ENCODE data around the gene MED28.
"Not testable (repeated sequence)": the region's sequence is repeated elsewhere in the genome, so short reads cannot be mapped to it uniquely, and the experiment has no call there.

MED28 gene, protein sequence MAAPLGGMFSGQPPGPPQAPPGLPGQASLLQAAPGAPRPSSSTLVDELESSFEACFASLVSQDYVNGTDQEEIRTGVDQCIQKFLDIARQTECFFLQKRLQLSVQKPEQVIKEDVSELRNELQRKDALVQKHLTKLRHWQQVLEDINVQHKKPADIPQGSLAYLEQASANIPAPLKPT

DNA sequence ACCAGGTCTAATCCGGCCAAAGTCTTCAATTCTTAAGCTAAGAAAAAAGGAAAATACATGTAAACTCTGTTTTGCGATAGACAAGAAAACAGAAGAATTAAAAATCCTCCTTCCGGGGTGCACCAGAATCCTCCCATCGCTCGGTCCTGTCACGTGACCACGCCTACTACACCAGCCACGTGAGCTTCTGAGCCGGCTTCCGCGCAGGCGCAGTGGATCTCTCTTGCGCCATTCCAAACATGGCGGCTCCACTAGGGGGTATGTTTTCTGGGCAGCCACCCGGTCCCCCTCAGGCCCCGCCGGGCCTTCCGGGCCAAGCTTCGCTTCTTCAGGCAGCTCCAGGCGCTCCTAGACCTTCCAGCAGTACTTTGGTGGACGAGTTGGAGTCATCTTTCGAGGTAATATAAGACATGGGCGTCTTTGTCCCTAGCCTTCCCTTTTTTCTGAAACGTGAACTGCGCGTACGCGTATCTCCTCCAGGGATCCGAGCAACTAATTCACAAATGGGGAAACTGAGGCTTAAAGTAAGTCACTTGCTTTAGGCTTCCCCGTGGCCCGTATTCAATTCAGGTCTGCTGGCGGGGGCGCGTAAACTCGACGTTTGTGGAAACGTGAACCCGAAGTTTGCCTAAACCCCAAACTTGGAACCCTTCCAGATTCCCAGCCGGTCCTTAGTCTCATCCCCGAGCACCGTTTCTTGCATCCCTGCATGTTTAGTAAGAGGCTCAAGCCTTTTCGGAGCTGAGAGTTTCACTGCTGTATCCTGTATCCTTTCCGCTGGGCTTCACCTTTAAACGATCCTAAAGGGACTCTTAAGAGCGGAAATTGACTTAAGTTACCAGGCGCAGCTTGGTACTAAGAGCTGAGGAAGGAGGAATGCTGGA lies at the start of gene MED28:
Gene MED28 (plus strand): TSS at position 226 of the 884 bp plus-strand sequence. CDS start 14 bp downstream, at position 240.
- peak; percentile 63 for FAIRE-seq

DNA sequence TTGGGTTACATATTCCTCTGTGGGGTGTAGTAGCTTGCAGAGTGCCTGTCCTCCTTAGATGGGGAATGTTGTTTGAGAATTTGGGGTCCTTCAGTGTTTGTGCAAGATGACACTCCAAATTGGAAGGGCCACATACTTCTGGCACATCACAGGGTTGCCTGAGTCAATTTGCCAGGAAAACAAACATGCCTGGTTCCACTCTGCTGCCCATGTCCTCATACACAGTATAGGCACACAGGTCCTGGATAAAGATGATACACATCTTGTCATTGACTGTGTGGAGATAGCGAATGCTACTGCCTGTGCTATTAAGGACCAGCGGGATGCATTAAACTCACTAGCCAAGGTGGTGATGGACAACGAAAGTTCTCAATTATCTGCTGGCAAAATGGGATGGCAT lies 48.6 kb upstream of the MED28 start:
- FAIRE-seq, result no peak

DNA sequence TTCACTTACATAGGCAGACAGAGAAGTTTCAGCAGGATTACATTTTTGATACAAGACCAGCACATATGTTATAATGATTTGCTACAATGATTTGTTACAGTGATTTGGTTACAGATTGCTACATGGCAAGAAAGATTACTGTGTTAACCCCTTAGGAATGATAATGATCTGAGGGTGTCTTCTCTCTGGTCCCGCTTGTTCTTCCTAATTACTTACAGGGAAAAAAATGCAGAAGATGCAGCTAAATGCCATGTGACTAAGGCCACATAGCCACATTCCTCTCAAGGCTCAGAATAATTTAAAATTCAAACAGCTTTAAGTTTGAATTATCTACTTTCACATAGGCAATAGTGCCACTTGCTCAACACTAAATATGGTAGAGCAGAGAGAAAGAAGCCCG lies 47.2 kb upstream of the MED28 start:
- FAIRE-seq, result no peak

DNA sequence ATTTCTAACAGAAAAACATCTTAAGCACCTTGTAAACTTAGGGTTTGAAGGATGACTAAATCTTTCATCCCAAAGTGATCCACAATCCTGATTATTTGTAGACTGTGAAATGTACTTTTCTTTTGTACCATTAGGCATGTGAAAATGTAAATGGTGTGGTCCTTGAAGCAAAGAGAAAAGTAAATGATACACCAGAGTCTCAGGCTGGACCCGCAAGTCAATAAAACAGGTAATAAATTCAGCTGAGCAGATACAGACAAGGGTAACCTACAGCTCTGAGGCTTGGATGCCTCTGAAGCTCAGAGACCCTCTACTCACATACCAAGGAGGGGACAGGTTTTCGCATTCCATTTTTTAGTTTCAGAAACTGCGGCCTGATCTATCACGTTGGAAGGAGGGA lies 40.2 kb upstream of the MED28 start:
- no peak for FAIRE-seq

DNA sequence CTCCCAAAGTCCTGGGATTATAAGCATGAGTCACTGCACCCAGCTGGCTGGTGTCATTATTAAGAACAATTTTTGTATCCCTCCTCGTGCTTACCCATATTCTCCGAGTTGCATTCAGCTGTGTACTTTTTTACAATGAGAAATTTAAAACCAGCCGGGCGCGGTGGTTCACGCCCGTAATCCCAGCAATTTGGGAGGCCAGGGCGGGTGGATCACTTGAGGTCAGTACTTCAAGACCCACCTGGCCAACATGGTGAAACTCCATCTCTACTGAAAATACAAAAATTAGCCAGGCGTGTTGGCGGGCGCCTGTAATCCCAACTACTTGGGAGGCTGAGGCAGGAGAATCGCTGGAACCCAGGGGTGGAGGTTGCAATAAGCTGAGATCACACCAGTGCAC lies 39.3 kb upstream of the MED28 start:
- FAIRE-seq, result not testable (repeated sequence)

GRCh38 chr4:17576932-17577664 lies 37.3 kb upstream of the MED28 start, which contains the start of gene LAP3:
TSS of gene LAP3 (plus strand) at chr4:17577198. CDS start at chr4:17577466, 268 bp downstream.
- FAIRE-seq, result peak; percentile 95

- no peak for FAIRE-seq
These were observed 36.6 kb upstream of the MED28 start for GRCh38 chr4:17577665-17578481.

- no peak for FAIRE-seq
These were observed 36.0 kb upstream of the MED28 start for GRCh38 chr4:17578482-17578891.

DNA sequence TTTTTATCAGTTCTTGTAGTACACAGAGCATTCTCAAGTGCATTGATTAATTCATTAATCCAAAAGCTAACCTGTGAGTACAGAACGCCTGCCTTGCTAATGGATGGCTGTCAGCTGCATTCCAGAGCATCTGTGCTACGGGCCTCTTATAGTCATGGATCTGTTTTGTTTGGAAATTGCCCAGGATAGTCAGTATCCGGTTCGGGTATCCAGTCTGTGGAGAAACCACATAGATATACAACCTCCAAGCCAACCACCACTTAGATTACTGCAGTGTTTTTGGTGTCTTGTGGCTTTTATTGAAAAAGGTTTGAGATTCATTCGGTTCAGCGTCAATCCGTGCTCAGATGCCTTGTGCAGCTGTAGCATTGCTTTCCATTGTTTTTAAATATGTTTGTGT lies 33.5 kb upstream of the MED28 start:
- FAIRE-seq, result no peak

- no peak for FAIRE-seq
These were observed 31.2 kb upstream of the MED28 start for GRCh38 chr4:17583276-17583675.

- FAIRE-seq, result no peak
These were observed 30.5 kb upstream of the MED28 start for GRCh38 chr4:17583941-17584340.

- no peak for FAIRE-seq
These were observed 29.8 kb upstream of the MED28 start for GRCh38 chr4:17584521-17585213.

- FAIRE-seq, result no peak
These were observed 27.2 kb upstream of the MED28 start for GRCh38 chr4:17587094-17587822.

DNA sequence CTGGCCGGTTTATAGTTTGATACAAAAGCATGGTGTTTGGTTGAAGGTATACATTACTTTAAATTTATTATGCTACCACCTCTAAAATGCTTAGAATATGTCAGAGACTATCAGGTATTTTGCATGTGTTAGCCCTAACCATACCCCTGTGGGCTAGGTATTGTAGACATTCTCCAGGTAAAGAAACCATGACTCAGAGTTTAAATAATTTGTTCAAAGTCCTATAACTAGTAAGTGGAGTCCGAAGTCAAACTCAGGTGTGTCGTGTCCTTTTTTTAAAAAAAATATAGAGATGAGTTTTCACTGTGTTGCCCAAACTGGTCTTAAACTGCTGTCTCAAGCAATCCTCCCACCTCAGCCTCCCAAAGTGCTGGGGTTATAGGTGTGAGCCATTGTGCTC lies 25.1 kb upstream of the MED28 start:
- no peak for FAIRE-seq

DNA sequence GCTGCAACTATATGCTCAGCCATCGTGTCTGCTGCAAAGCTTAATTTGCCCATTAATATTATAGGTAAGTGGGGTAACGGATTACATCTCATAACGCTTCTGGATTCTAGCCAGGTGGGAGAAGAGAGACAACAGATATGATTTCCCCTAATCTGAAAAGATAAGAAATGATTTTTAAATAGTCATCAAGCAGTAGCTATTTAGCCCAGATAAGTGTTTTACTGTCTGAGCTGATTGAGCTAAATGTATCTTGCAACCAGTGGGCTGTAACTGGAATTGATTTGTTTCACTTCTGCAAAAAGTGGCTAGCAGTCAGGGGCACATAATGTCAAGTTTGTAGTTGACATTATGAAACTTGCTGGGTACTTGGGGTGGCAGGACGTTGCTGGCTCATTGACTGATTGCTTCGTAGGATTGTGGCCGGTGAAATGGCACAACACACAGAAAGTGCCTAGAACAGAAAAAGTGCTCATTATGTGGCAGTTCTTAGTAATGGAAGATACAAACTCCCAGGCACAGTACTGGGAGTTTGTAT lies 18.9 kb upstream of the MED28 start:
- FAIRE-seq, result no peak

DNA sequence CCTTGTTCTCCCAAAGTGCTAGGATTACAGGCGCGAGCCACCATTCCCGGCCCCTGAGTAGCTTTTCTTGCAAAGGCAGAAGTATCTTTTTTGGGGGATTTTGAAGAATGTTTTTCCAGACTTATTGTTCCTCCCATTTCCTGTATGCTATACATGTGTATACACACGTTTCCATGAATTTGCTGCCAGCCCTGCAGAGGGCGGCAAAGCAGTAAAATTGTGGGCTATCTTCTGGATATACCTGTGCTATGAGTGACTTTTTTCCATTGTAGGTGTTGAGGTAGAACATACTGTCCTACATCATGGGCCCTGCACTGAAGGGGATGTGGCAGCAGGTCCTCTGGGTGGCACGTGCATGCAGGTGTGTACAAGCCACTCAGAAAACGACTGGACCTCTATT lies 16.9 kb upstream of the MED28 start:
- no peak for FAIRE-seq

DNA sequence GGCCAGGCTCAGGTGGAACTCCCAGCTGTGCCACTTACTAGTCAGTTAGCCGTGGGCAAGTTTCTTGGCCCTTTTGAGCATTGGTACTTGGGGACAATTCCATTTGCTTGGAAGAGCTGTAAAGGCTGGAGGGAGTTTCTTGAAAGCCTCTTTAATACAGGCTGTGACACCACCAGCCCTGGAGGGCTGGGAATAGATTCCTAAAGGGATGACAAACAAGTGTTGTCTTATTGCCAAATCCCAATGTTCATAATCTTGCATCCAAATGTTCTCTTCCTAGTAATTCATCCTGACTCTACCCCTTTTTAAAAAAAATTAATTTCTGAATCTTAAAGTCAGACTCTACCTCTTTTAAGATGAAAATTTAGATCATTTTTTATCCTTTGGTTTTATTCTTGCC lies 14.6 kb upstream of the MED28 start:
- no peak for FAIRE-seq

GRCh38 chr4:17605236-17605635 lies 9.2 kb upstream of the MED28 start:
- FAIRE-seq, result no peak

DNA sequence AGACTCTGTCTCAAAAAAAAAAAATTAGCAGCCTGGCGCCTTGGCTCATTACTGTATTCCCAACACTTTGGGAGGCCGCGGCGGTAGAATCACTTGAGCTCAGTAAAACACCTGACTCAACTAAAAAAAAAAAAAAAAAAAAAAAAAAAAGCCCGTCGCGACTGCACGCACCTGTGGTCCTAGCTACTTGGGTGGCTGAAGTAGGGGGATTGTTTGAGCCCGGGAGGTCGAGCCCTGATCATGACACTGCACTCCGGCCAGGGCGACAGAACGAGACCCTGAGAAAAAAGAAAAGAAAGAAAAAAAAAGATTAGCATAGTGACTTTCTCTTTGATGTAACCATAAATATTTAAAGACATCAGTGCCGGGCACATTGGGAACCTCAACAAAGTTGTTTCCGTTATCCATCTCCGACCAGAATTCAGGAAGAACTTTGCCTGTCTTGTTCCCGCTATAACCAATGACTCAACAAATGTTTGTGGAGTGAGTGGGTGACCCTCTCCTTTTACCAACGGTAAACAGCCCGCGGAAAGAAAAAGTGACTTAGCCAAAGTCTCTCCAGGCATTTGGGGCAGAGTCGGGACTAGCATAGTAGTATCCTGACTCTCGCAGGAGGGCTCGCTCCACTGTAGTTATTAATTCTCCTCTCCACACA lies 553 bp upstream of the MED28 start:
- no peak for FAIRE-seq

GRCh38 chr4:17616283-17616682 lies 1.8 kb downstream of the MED28 start:
- FAIRE-seq, result no peak

DNA sequence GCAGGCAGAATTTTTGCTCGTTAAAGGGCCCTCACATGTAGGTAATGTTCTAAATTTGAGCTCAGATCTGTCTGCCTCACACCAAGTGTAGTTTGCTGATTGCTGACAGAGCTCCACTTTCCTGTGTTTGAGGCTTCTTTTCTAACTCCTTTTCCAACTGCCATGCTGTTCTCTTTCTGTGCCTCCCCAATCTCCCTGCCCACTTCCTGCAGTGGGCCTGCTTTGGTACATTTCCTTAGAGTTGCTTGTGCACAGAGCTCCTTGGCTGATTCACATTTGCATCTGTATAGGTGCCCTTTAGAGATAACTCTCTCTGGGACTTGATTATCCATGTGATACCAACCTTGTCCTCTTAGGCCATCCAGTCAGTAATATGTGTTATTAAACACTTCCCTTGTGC lies 4.5 kb downstream of the MED28 start:
- no peak for FAIRE-seq
